K562 (cell line): ENCODE measurements around the gene HDGFL2. TPM values are rescaled to one million over a fixed set of nuclear protein-coding genes. Genes with fewer than 3 reads are reported as not detected.

Experiments used
- C11orf30 ChIP-seq: fragments of 450-650 bp; IDR thresholded peaks from 2 replicates; pipeline ENCODE4 v1.6.1; 2016; ENCODE audit warnings: low read depth, mild to moderate bottlenecking
- CCAR2 ChIP-seq: fragments of 200-400 bp; formaldehyde crosslinking; IDR thresholded peaks from 2 replicates; pipeline ENCODE4 v1.6.1; 2017; ENCODE audit warnings: mild to moderate bottlenecking, low read depth, low read length
- ERF ChIP-seq: fragments of 450-650 bp; formaldehyde crosslinking; IDR thresholded peaks from 2 replicates; pipeline ENCODE4 v1.4.0; 2020; ENCODE audit warnings: mild to moderate bottlenecking, mixed read lengths
- FOXJ2 ChIP-seq: fragments of 200-800 bp; sonication (Bioruptor generic); IDR thresholded peaks from 2 replicates; pipeline ENCODE4 v1.6.1; 2016; ENCODE audit warnings: missing genetic modification characterization, missing compliant biosample characterization
- HEY1 ChIP-seq: fragments of 250-450 bp; sonication (Bioruptor Pico); IDR thresholded peaks from 2 replicates; pipeline ENCODE4 v1.5.0; 2020; ENCODE audit warnings: mild to moderate bottlenecking, moderate library complexity, borderline replicate concordance
- HIVEP1 ChIP-seq: fragments of 250-450 bp; sonication (Bioruptor Pico); IDR thresholded peaks from 2 replicates; pipeline ENCODE4 v1.4.0; 2020; ENCODE audit warnings: mild to moderate bottlenecking
- ILK ChIP-seq: fragments of 450-650 bp; IDR thresholded peaks from 2 replicates; pipeline ENCODE4 v1.6.1; 2016; ENCODE audit warnings: missing genetic modification characterization, low read depth, mild to moderate bottlenecking, missing compliant biosample characterization, moderate library complexity, borderline replicate concordance
- JUND ChIP-seq, 2 experiments: IDR thresholded peaks; 2 replicates in 1 of 2; 3 replicates in 1 of 2; pipeline ENCODE4 v1.6.1; 2011; ENCODE audit warnings: borderline replicate concordance in 2 of 2, low read depth in 2 of 2, low read length in 2 of 2, improper control_type of control experiment in 1 of 2, missing biosample characterization in 1 of 2, missing genetic modification characterization in 1 of 2, missing genetic modification reagents in 1 of 2
- KDM1A ChIP-seq, 2 experiments: fragments of 450-650 bp; IDR thresholded peaks; 2 replicates each; pipeline ENCODE4 v1.6.1; 2016; ENCODE audit warnings: mild to moderate bottlenecking in 2 of 2
- KDM4B ChIP-seq, 2 experiments: fragments of 450-650 bp in 1 of 2; sonication (generic) in 1 of 2; IDR thresholded peaks; 2 replicates each; pipeline ENCODE4 v1.6.1; 2016 to 2017; ENCODE audit warnings: borderline replicate concordance in 2 of 2, antibody characterized with exemption in 1 of 2, low read depth in 1 of 2, mild to moderate bottlenecking in 1 of 2
- L3MBTL2 ChIP-seq: fragments of 450-650 bp; IDR thresholded peaks from 2 replicates; pipeline ENCODE4 v1.6.1; 2016; ENCODE audit warnings: mild to moderate bottlenecking, moderate library complexity
- RBM25 ChIP-seq: fragments of 200-400 bp; formaldehyde crosslinking; IDR thresholded peaks from 2 replicates; pipeline ENCODE4 v1.6.1; 2018; ENCODE audit warnings: low read length, low read depth, moderate library complexity; ENCODE audit not compliant: severe bottlenecking
- polyA plus RNA-seq, 8 experiments: library from polyadenylated mRNA; depleted of rRNA in 4 of 8; stranded (reverse) in 5 of 8; unstranded in 3 of 8; fragments of >200 nt; fragmentation: Nextera tagmentation in 2 of 8; fragmentation: Illumina TruSeq in 1 of 8; extraction: Ambion mirVana in 2 of 8; extraction: Trizol in 1 of 8; gene quantifications; 2 replicates each; pipeline versions ENCODE4 v1.2.1 to v1.2.3, GENCODE V29; 2011 to 2014; ENCODE audit warnings: inconsistent platforms in 1 of 8, missing spikeins in 1 of 8
- total RNA-seq, 7 experiments: library from RNA; depleted of rRNA in 6 of 7; stranded (reverse); fragments of >200 nt in 6 of 7; fragmentation: Illumina TruSeq in 2 of 7; extraction: Trizol in 2 of 7; gene quantifications; 2 replicates each; pipeline versions ENCODE4 v1.2.1 to v1.2.3, GENCODE V29; 2011 to 2021; ENCODE audit warnings: low replicate concordance in 1 of 7
- TF ChIP-seq, protein P1 (sequence below): sonication (generic); formaldehyde crosslinking; IDR thresholded peaks from 2 replicates; pipeline ENCODE4 v1.8.0; 2022; ENCODE audit warnings: missing genetic modification reagents, mild to moderate bottlenecking, moderate library complexity, borderline replicate concordance
- TF ChIP-seq, protein P2 (sequence below): sonication (generic); formaldehyde crosslinking; IDR thresholded peaks from 2 replicates; pipeline ENCODE4 v1.8.0; 2022; ENCODE audit warnings: mild to moderate bottlenecking, missing genetic modification reagents
- TF ChIP-seq, protein P3 (sequence below), 2 experiments: fragments of 450-650 bp; IDR thresholded peaks; 2 replicates each; pipeline ENCODE4 v1.6.1; 2016; ENCODE audit warnings: mild to moderate bottlenecking in 2 of 2, borderline replicate concordance in 1 of 2, low read depth in 1 of 2, moderate library complexity in 1 of 2

HDGFL2 gene
- total and polyA plus RNA-seq, 9 of the 15 experiments (the other 6 are each of a cell fraction or from before 2014, with no cell fraction given): 0.13 to 61.7 (median 16.0) TPM

DNA sequence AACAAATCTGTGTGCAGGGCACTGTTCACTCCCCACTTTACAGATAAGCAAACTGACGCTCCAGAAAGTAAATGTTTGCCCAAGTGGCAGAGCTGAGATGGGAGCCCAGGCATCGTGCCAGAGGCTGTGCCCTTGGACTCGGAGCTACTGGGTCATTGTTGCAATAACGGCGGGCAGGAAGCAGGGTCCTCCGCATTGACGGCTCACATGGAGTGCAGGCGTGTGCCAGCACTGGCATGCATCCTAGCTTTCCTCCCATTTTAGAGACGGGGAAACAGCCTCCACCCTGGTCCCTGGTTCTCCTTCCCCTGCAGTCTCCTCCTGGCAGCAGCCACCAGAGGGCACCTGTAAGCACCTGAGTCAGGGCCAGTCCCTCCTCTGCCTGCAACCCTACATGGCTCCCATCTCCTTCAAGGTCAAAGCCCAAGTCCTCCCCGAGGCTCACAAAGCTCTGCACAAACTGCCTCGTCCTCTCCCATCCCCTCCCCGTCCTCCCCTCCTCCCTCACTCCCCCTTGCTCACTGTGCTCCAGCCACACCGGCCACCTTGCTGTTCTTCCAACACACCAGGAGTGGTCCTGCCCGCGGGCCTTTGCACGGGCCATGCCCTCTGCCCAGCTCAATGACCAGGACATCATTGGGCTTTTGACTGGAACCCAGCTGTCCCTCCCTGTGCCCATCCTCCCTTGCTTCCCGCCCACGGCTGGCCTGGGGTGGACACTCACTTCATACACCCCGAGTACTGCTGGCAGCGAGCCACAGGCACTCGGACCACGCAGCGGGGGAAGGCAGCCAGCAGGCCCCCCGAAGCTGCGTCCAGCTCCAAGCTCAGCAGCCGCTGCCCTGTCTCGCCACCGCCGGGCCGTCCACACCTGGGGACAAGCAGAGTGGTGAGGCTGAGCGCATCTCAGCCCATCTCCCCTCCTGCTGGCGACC, 75.5 kb downstream of the HDGFL2 start (continued):
- no peak for TF ChIP-seq KDM4B (IDR thresholded peaks at IDR 0.05; ENCODE audit: borderline replicate concordance in 2 of 2, low read depth in 1 of 2)
- TF ChIP-seq, protein P1, sequence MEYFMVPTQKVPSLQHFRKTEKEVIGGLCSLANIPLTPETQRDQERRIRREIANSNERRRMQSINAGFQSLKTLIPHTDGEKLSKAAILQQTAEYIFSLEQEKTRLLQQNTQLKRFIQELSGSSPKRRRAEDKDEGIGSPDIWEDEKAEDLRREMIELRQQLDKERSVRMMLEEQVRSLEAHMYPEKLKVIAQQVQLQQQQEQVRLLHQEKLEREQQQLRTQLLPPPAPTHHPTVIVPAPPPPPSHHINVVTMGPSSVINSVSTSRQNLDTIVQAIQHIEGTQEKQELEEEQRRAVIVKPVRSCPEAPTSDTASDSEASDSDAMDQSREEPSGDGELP (CRISPR knock-in tag): peak; percentile 19; the same call in 1 of the 2 replicates
- no peak for TF ChIP-seq FOXJ2 (tag)
- TF ChIP-seq ERF (CRISPR knock-in tag): no peak
- no peak for TF ChIP-seq HIVEP1
- no peak for TF ChIP-seq ILK (tag)
- TF ChIP-seq, protein P2, sequence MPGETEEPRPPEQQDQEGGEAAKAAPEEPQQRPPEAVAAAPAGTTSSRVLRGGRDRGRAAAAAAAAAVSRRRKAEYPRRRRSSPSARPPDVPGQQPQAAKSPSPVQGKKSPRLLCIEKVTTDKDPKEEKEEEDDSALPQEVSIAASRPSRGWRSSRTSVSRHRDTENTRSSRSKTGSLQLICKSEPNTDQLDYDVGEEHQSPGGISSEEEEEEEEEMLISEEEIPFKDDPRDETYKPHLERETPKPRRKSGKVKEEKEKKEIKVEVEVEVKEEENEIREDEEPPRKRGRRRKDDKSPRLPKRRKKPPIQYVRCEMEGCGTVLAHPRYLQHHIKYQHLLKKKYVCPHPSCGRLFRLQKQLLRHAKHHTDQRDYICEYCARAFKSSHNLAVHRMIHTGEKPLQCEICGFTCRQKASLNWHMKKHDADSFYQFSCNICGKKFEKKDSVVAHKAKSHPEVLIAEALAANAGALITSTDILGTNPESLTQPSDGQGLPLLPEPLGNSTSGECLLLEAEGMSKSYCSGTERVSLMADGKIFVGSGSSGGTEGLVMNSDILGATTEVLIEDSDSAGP (CRISPR knock-in tag): no peak
- no peak for TF ChIP-seq HEY1 (CRISPR knock-in tag)
- TF ChIP-seq CCAR2: no peak
- no peak for TF ChIP-seq L3MBTL2
- TF ChIP-seq JUND (IDR thresholded peaks at IDR 0.05; ENCODE audit: borderline replicate concordance, low read depth, low read length): no peak
- TF ChIP-seq JUND (tag; IDR thresholded peaks at IDR 0.05; ENCODE audit: borderline replicate concordance, low read depth, low read length): no peak
- peak; percentile 49 to 83; a peak in 3 of 4 replicates for TF ChIP-seq KDM1A (IDR thresholded peaks at IDR 0.05)
- no peak for TF ChIP-seq C11orf30
- TF ChIP-seq, protein P3, sequence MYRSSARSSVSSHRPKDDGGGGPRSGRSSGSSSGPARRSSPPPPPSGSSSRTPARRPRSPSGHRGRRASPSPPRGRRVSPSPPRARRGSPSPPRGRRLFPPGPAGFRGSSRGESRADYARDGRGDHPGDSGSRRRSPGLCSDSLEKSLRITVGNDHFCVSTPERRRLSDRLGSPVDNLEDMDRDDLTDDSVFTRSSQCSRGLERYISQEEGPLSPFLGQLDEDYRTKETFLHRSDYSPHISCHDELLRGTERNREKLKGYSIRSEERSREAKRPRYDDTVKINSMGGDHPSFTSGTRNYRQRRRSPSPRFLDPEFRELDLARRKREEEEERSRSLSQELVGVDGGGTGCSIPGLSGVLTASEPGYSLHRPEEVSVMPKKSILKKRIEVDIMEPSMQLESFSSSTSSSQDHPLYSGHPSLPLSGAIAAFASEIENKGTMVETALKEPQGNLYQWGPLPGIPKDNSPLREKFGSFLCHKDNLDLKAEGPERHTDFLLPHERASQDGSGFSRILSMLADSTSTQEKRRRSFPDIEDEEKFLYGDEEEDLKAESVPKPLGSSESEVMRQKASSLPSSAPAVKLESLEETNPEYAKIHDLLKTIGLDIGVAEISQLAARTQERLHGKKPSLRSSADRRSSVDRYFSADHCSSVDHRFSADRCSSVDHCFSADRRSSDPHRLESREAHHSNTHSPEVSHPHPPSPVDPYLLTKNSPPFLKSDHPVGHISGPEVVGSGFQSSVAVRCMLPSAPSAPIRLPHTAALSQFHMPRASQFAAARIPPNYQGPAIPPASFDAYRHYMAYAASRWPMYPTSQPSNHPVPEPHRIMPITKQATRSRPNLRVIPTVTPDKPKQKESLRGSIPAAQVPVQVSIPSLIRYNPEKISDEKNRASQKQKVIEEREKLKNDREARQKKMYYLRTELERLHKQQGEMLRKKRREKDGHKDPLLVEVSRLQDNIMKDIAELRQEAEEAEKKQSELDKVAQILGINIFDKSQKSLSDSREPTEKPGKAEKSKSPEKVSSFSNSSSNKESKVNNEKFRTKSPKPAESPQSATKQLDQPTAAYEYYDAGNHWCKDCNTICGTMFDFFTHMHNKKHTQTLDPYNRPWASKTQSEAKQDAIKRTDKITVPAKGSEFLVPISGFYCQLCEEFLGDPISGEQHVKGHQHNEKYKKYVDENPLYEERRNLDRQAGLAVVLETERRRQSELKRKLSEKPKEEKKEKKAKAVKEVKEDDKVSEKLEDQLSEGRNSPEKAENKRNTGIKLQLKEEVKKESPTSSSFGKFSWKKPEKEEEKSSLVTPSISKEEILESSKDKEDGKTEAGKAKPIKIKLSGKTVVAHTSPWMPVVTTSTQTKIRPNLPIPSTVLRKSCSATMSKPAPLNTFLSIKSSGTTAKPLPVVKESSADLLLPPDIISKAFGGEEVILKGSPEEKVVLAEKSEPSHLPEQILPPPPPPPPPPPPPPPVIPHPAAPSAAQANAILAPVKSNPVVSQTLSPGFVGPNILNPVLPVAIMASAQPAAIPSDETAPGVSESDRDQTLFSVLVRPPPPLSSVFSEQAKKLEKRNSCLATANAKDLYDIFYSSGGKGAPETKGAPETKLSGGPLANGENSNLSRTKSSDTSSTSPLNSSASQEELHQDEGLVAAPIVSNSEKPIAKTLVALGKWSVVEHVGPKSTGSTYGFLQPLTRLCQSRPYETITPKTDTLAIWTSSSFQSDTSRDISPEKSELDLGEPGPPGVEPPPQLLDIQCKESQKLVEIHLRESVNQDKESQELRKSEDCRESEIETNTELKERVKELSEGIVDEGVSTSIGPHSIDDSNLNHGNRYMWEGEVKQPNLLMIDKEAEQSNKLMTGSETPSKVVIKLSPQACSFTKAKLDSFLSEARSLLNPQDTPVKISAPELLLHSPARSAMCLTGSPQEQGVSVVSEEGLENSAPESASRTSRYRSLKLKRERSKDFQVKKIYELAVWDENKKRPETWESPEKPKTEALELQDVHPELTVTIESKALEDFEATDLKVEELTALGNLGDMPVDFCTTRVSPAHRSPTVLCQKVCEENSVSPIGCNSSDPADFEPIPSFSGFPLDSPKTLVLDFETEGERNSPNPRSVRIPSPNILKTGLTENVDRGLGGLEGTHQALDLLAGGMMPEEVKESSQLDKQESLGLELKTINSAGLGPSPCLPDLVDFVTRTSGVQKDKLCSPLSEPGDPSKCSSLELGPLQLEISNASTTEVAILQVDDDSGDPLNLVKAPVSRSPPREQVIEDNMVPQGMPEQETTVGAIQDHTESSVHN (IDR thresholded peaks at IDR 0.05; ENCODE audit: borderline replicate concordance in 1 of 2, low read depth in 1 of 2): no peak
- TF ChIP-seq RBM25: peak; percentile 66
